ENCODE measurements around the gene SBF2. TPM values are rescaled to one million over a fixed set of nuclear protein-coding genes. Genes with fewer than 3 reads are reported as not detected.
"Not testable (repeated sequence)": the region's sequence is repeated elsewhere in the genome, so short reads cannot be mapped to it uniquely, and the experiment has no call there.

The SBF2 gene
- total RNA-seq, 1 experiment from 2014 or later: 67.9 TPM

- no peak for DNase-seq (ENCODE audit: low spot score)
- in situ Hi-C loops (cut with HindIII; ENCODE audit: low sequenced_read_pairs): no loop called here
These were observed 243.5 kb downstream of the SBF2 start for GRCh38 chr11:10050561-10050960.

GRCh38 chr11:10049756-10050155 lies 244.3 kb downstream of the SBF2 start:
- in situ Hi-C loops (cut with HindIII; ENCODE audit: low sequenced_read_pairs): no loop called here

GRCh38 chr11:10048350-10048749 lies 245.7 kb downstream of the SBF2 start:
- no peak for DNase-seq (ENCODE audit: low spot score)
- in situ Hi-C loops (cut with HindIII; ENCODE audit: low sequenced_read_pairs): no loop called here

More at GRCh38 chr11:10049756-10050155, 244.3 kb downstream of the SBF2 start:
- DNase-seq (ENCODE audit: low spot score): no peak

- DNase-seq (ENCODE audit: low spot score): no peak
- in situ Hi-C loops (cut with HindIII; ENCODE audit: low sequenced_read_pairs): no loop called here
These were observed 249.4 kb downstream of the SBF2 start for GRCh38 chr11:10044618-10045017.

GRCh38 chr11:10042699-10043098 lies 251.3 kb downstream of the SBF2 start:
- DNase-seq (ENCODE audit: low spot score): no peak
- in situ Hi-C loops (cut with HindIII; ENCODE audit: low sequenced_read_pairs): no loop called here

GRCh38 chr11:10041748-10042446 lies 252.1 kb downstream of the SBF2 start:
- no peak for DNase-seq (ENCODE audit: low spot score)
- in situ Hi-C loops (cut with HindIII; ENCODE audit: low sequenced_read_pairs): no loop called here

- no peak for DNase-seq (ENCODE audit: low spot score)
- in situ Hi-C loops (cut with HindIII; ENCODE audit: low sequenced_read_pairs): no loop called here
These were observed 252.7 kb downstream of the SBF2 start for GRCh38 chr11:10041332-10041731.

GRCh38 chr11:10038521-10039302 lies 255.3 kb downstream of the SBF2 start:
- DNase-seq (ENCODE audit: low spot score): no peak
- in situ Hi-C loops (cut with HindIII; ENCODE audit: low sequenced_read_pairs): no loop called here

- in situ Hi-C loops (cut with HindIII; ENCODE audit: low sequenced_read_pairs); DNase-seq (ENCODE audit: low spot score): not testable (repeated sequence)
These were observed 258.1 kb downstream of the SBF2 start for GRCh38 chr11:10035932-10036331.

- DNase-seq (ENCODE audit: low spot score): no peak
- in situ Hi-C loops (cut with HindIII; ENCODE audit: low sequenced_read_pairs): no loop called here
These were observed 261.1 kb downstream of the SBF2 start for GRCh38 chr11:10032935-10033334.

GRCh38 chr11:10030122-10030490 lies 263.9 kb downstream of the SBF2 start:
- in situ Hi-C loops (cut with HindIII; ENCODE audit: low sequenced_read_pairs): no loop called here
- no peak for DNase-seq (ENCODE audit: low spot score)

GRCh38 chr11:10029386-10030121 lies 264.5 kb downstream of the SBF2 start:
- DNase-seq (ENCODE audit: low spot score): no peak
- in situ Hi-C loops (cut with HindIII; ENCODE audit: low sequenced_read_pairs): no loop called here

GRCh38 chr11:10026514-10026913 lies 267.5 kb downstream of the SBF2 start:
- in situ Hi-C loops (cut with HindIII; ENCODE audit: low sequenced_read_pairs): no loop called here
- no peak for DNase-seq (ENCODE audit: low spot score)

- in situ Hi-C loops (cut with HindIII; ENCODE audit: low sequenced_read_pairs): no loop called here
- DNase-seq (ENCODE audit: low spot score): no peak
These were observed 270.8 kb downstream of the SBF2 start for GRCh38 chr11:10023212-10023611.

GRCh38 chr11:10022764-10023163 lies 271.3 kb downstream of the SBF2 start:
- in situ Hi-C loops (cut with HindIII; ENCODE audit: low sequenced_read_pairs): no loop called here
- DNase-seq (ENCODE audit: low spot score): no peak

- in situ Hi-C loops (cut with HindIII; ENCODE audit: low sequenced_read_pairs): no loop called here
- DNase-seq (ENCODE audit: low spot score): no peak
These were observed 272.5 kb downstream of the SBF2 start for GRCh38 chr11:10021563-10021962.

- in situ Hi-C loops (cut with HindIII; ENCODE audit: low sequenced_read_pairs): no loop called here
- peak; percentile 3 for DNase-seq (ENCODE audit: low spot score)
These were observed 273.9 kb downstream of the SBF2 start for GRCh38 chr11:10019906-10020682.

GRCh38 chr11:10017911-10018310 lies 276.1 kb downstream of the SBF2 start:
- in situ Hi-C loops (cut with HindIII; ENCODE audit: low sequenced_read_pairs): no loop called here
- DNase-seq (ENCODE audit: low spot score): no peak

- DNase-seq (ENCODE audit: low spot score): no peak
- in situ Hi-C loops (cut with HindIII; ENCODE audit: low sequenced_read_pairs): no loop called here
These were observed 277.0 kb downstream of the SBF2 start for GRCh38 chr11:10017050-10017449.
